ENCODE results near the gene SLC16A11.

GRCh38 chr17:7007143-7007542 lies 36.7 kb downstream of the SLC16A11 start:
- TF ChIP-seq CTCF (IDR thresholded peaks at IDR 0.05; ENCODE audit: low read length) (no peak), EZH2phosphoT487 (IDR thresholded peaks at IDR 0.05; ENCODE audit: low read length) (no peak)
